IPS DF 6.9 (cell line): ENCODE data around the gene FBRSL1.

Experiments used
- DNase-seq: peaks from one replicate; pipeline ENCODE4 v3.0.0-alpha.2; 2013; ENCODE audit warnings: low read depth, low spot score
- H3K27ac ChIP-seq: one replicate; pipeline ENCODE4 v1.5.1; 2013; ENCODE audit warnings: low read length, control low read depth
- H3K27me3 ChIP-seq: 2 replicates; pipeline ENCODE4 v1.6.1; 2013; ENCODE audit warnings: mild to moderate bottlenecking, low read length; ENCODE audit not compliant: control insufficient read depth, insufficient read depth
- H3K36me3 ChIP-seq: 2 replicates; pipeline ENCODE4 v1.6.1; 2013; ENCODE audit warnings: low read length; ENCODE audit not compliant: control insufficient read depth, insufficient read depth
- H3K4me1 ChIP-seq: 2 replicates; pipeline ENCODE4 v1.6.1; 2013; ENCODE audit warnings: low read length; ENCODE audit not compliant: control insufficient read depth, insufficient read depth
- H3K4me3 ChIP-seq: 2 replicates; pipeline ENCODE4 v1.5.1; 2013; ENCODE audit warnings: mild to moderate bottlenecking, low read length
- H3K9me3 ChIP-seq: 2 replicates; pipeline ENCODE4 v1.6.1; 2013; ENCODE audit warnings: low read length, inconsistent platforms; ENCODE audit not compliant: control insufficient read depth, insufficient read depth
- WGBS: extraction: QIAGEN DNeasy Blood & Tissue Kit; methylation state at CpG from one replicate; pipeline ENCODE4 v1.1.7; 2013; ENCODE audit warnings: mixed read lengths, missing lambda C conversion rate; ENCODE audit not compliant: insufficient read length, insufficient coverage; 5-methylcytosine and 5-hydroxymethylcytosine counted together

Gene FBRSL1

GRCh38 chr12:132454193-132454932 is 35.6 kb upstream of the FBRSL1 start:
- WGBS = 100% methylated on average over 7 of the region's 13 CpGs
- no peaks in the 10 kb centered on the region for H3K9me3 ChIP-seq
- H3K27ac ChIP-seq = no peak overlapping the region
- DNase-seq = no peak
- no peaks in the 10 kb centered on the region for H3K4me1 ChIP-seq
- peaks cover 4% of the 10 kb centered on the region; the same call in 1 of the 2 replicates for H3K27me3 ChIP-seq
- no peaks in the 10 kb centered on the region; the same call in 1 of the 2 replicates for H3K36me3 ChIP-seq
- no peak overlapping the region for H3K4me3 ChIP-seq

GRCh38 chr12:132454933-132455418 is 35.0 kb upstream of the FBRSL1 start:
- Histone ChIP-seq H3K27me3 (peaks cover 4% of the 10 kb centered on the region; the same call in 1 of the 2 replicates), H3K27ac (no peak overlapping the region), H3K9me3 (no peaks in the 10 kb centered on the region), H3K4me1 (no peaks in the 10 kb centered on the region), H3K36me3 (no peaks in the 10 kb centered on the region; the same call in 1 of the 2 replicates), H3K4me3 (no peak overlapping the region)
- DNase-seq = no peak
- WGBS = no CpG with 5 or more reads among the region's 10 CpGs

- WGBS = no CpG with 5 or more reads among the region's 15 CpGs
- no peak for DNase-seq
- no peak overlapping the region for H3K4me3 ChIP-seq
- no peaks in the 10 kb centered on the region for H3K4me1 ChIP-seq
- H3K9me3 ChIP-seq = no peaks in the 10 kb centered on the region
- no peak overlapping the region for H3K27ac ChIP-seq
- peaks cover 4% of the 10 kb centered on the region; the same call in 1 of the 2 replicates for H3K27me3 ChIP-seq
- H3K36me3 ChIP-seq = no peaks in the 10 kb centered on the region; the same call in 1 of the 2 replicates
These were observed 34.4 kb upstream of the FBRSL1 start for GRCh38 chr12:132455565-132455964.

GRCh38 chr12:132456186-132456943 is 33.6 kb upstream of the FBRSL1 start:
- DNase-seq = no peak
- WGBS = no CpG with 5 or more reads among the region's 28 CpGs
- Histone ChIP-seq H3K36me3 (no peaks in the 10 kb centered on the region; the same call in 1 of the 2 replicates), H3K9me3 (no peaks in the 10 kb centered on the region), H3K27ac (no peak overlapping the region), H3K4me3 (no peak overlapping the region), H3K27me3 (peaks cover 7% of the 10 kb centered on the region; the same call in 1 of the 2 replicates), H3K4me1 (no peaks in the 10 kb centered on the region)

- H3K36me3 ChIP-seq = no peaks in the 10 kb centered on the region; the same call in 1 of the 2 replicates
- H3K4me1 ChIP-seq = no peaks in the 10 kb centered on the region
- DNase-seq = no peak
- H3K27ac ChIP-seq = no peak overlapping the region
- WGBS = no CpG with 5 or more reads among the region's 38 CpGs
- H3K4me3 ChIP-seq = no peak overlapping the region
- peaks cover 10% of the 10 kb centered on the region; the same call in 1 of the 2 replicates for H3K27me3 ChIP-seq
- no peaks in the 10 kb centered on the region for H3K9me3 ChIP-seq
These were observed 32.9 kb upstream of the FBRSL1 start for GRCh38 chr12:132456944-132457495.

GRCh38 chr12:132458441-132458840 is 31.5 kb upstream of the FBRSL1 start:
- no peaks in the 10 kb centered on the region for H3K9me3 ChIP-seq
- H3K4me3 ChIP-seq = no peak overlapping the region
- DNase-seq = no peak
- peaks cover 14% of the 10 kb centered on the region; the same call in 1 of the 2 replicates for H3K27me3 ChIP-seq
- no peaks in the 10 kb centered on the region; the same call in 1 of the 2 replicates for H3K36me3 ChIP-seq
- no peak overlapping the region for H3K27ac ChIP-seq
- no CpG with 5 or more reads among the region's 8 CpGs for WGBS
- H3K4me1 ChIP-seq = no peaks in the 10 kb centered on the region

- no CpG with 5 or more reads among the region's 28 CpGs for WGBS
- Histone ChIP-seq H3K27ac (no peak overlapping the region), H3K27me3 (peaks cover 14% of the 10 kb centered on the region; the same call in 1 of the 2 replicates)
These were observed 30.9 kb upstream of the FBRSL1 start for GRCh38 chr12:132458846-132459641.

GRCh38 chr12:132460571-132460970 is 29.4 kb upstream of the FBRSL1 start:
- Histone ChIP-seq H3K4me1 (no peaks in the 10 kb centered on the region), H3K27me3 (peaks cover 14% of the 10 kb centered on the region; the same call in 1 of the 2 replicates), H3K4me3 (no peak overlapping the region), H3K36me3 (no peaks in the 10 kb centered on the region; the same call in 1 of the 2 replicates), H3K9me3 (no peaks in the 10 kb centered on the region), H3K27ac (no peak overlapping the region)
- DNase-seq = peak; percentile 41
- no CpG with 5 or more reads among the region's 13 CpGs for WGBS

More at GRCh38 chr12:132458846-132459641, 30.9 kb upstream of the FBRSL1 start:
- H3K4me3 ChIP-seq = no peak overlapping the region
- DNase-seq = no peak
- no peaks in the 10 kb centered on the region; the same call in 1 of the 2 replicates for H3K36me3 ChIP-seq
- H3K9me3 ChIP-seq = no peaks in the 10 kb centered on the region
- no peaks in the 10 kb centered on the region for H3K4me1 ChIP-seq

GRCh38 chr12:132461526-132461925 is 28.4 kb upstream of the FBRSL1 start:
- Histone ChIP-seq H3K36me3 (no peaks in the 10 kb centered on the region; the same call in 1 of the 2 replicates), H3K27ac (no peak overlapping the region), H3K27me3 (peaks cover 14% of the 10 kb centered on the region; the same call in 1 of the 2 replicates), H3K4me1 (no peaks in the 10 kb centered on the region), H3K9me3 (no peaks in the 10 kb centered on the region), H3K4me3 (no peak overlapping the region)
- WGBS = no CpG with 5 or more reads among the region's 10 CpGs
- DNase-seq = no peak
